B cell (primary cell): ENCODE results near the gene PCDH9. TPM values are rescaled to one million over a fixed set of nuclear protein-coding genes. Genes with fewer than 3 reads are reported as not detected.

Source experiments
- ATAC-seq: fragments of 200-7000 bp; cut with Tn5 transposase; one replicate; pipeline ENCODE4 v1.10.0; 2021; ENCODE audit warnings: low read depth, mild to moderate bottlenecking, moderate number of reproducible peaks, moderate library complexity
- CTCF ChIA-PET: fragments of 350-600 bp; sonication (Branson Sonifier 250); formaldehyde crosslinking; loops from one replicate; lab custom pipeline; 2021; ENCODE audit warnings: antibody characterized with exemption, inconsistent platforms; lab: Charles Lee
- POLR2A ChIA-PET: fragments of 350-600 bp; sonication (Branson Sonifier 250); formaldehyde crosslinking; loops from one replicate; lab custom pipeline; 2021; ENCODE audit warnings: antibody characterized with exemption; lab: Charles Lee
- DNase-seq: peaks from one replicate; pipeline ENCODE4 v3.0.0; 2013
- H2AFZ ChIP-seq: 2 replicates; pipeline ENCODE4 v1.6.1; 2012; ENCODE audit warnings: mild to moderate bottlenecking, low read depth, low read length; ENCODE audit not compliant: insufficient read depth, poor library complexity, severe bottlenecking
- H3K27ac ChIP-seq, 2 donors: 1 replicate in 1 of 2; 2 replicates in 1 of 2; pipeline ENCODE4 v1.5.1; 2012 to 2013; ENCODE audit warnings: low read length in 2 of 2, mild to moderate bottlenecking in 2 of 2, moderate library complexity in 1 of 2
- H3K27me3 ChIP-seq, 4 experiments: fragments of 200-600 bp in 1 of 4; sonication (generic) in 1 of 4; replicated peaks in 1 of 4; 1 replicate in 2 of 4; 2 replicates in 2 of 4; pipeline versions ENCODE4 v1.6.1 to v1.7.0; 2013 to 2016; ENCODE audit warnings: low read length in 3 of 4, mild to moderate bottlenecking in 2 of 4, mixed read lengths in 1 of 4, moderate library complexity in 1 of 4; ENCODE audit not compliant: insufficient read depth in 4 of 4, control insufficient read depth in 3 of 4; ENCODE audit errors: control extremely low read depth in 1 of 4
- H3K36me3 ChIP-seq, 2 experiments: replicated peaks in 1 of 2; 1 replicate in 1 of 2; 2 replicates in 1 of 2; pipeline versions ENCODE4 v1.6.1 to v1.7.1; 2013; ENCODE audit warnings: low read length in 1 of 2; ENCODE audit not compliant: insufficient read depth in 2 of 2, control insufficient read depth in 1 of 2; ENCODE audit errors: control extremely low read depth in 1 of 2, extremely low read depth in 1 of 2
- H3K4me1 ChIP-seq, 2 donors: fragments of 200-600 bp in 1 of 2; sonication (generic) in 1 of 2; 1 replicate in 1 of 2; 2 replicates in 1 of 2; pipeline versions ENCODE4 v1.5.1 to v1.6.1; 2013 to 2017; ENCODE audit warnings: low read length in 2 of 2; ENCODE audit not compliant: control insufficient read depth in 2 of 2, insufficient read depth in 2 of 2
- H3K4me2 ChIP-seq: replicated peaks from 2 replicates; pipeline ENCODE3; 2012; ENCODE audit warnings: mild to moderate bottlenecking, low read depth, low read length; ENCODE audit not compliant: poor library complexity, severe bottlenecking
- H3K4me3 ChIP-seq, 5 experiments: fragments of 200-600 bp in 1 of 5; sonication (generic) in 1 of 5; 1 replicate in 3 of 5; 2 replicates in 2 of 5; pipeline versions ENCODE4 v1.5.1 to v1.7.0; 2011 to 2016; ENCODE audit warnings: low read length in 4 of 5, mild to moderate bottlenecking in 4 of 5, low read depth in 2 of 5, control low read depth in 1 of 5, moderate library complexity in 1 of 5; ENCODE audit not compliant: insufficient read depth in 1 of 5; ENCODE audit errors: control extremely low read depth in 1 of 5, extremely low read depth in 1 of 5
- H3K79me2 ChIP-seq: fragments of 200-600 bp; sonication (generic); one replicate; pipeline ENCODE4 v1.6.0; 2016; ENCODE audit warnings: low read length; ENCODE audit not compliant: control insufficient read depth, insufficient read depth
- H3K9ac ChIP-seq: fragments of 200-600 bp; sonication (generic); 2 replicates; pipeline ENCODE4 v1.6.1; 2017; ENCODE audit warnings: mild to moderate bottlenecking, low read length, moderate library complexity
- H3K9me3 ChIP-seq, 3 donors: one replicate each; pipeline versions ENCODE4 v1.6.1 to v1.7.1; 2013; ENCODE audit warnings: low read length in 2 of 3; ENCODE audit not compliant: control insufficient read depth in 2 of 3, insufficient read depth in 1 of 3; ENCODE audit errors: control extremely low read depth in 1 of 3
- H4K20me1 ChIP-seq: 2 replicates; pipeline ENCODE4 v1.6.0; 2012; ENCODE audit warnings: mild to moderate bottlenecking, low read length; ENCODE audit not compliant: insufficient read depth, control insufficient read depth, poor library complexity, severe bottlenecking
- H3K27ac Mint-ChIP-seq: one replicate; pipeline ENCODE4 v1.8.0; 2021; ENCODE audit warnings: mixed read lengths
- H3K27me3 Mint-ChIP-seq: one replicate; pipeline ENCODE4 v1.8.0; 2021; ENCODE audit warnings: mixed read lengths
- H3K4me1 Mint-ChIP-seq: one replicate; pipeline ENCODE4 v1.8.0; 2021; ENCODE audit warnings: mixed read lengths
- H3K4me3 Mint-ChIP-seq: one replicate; pipeline ENCODE4 v1.8.0; 2021; ENCODE audit warnings: mixed read lengths
- H3K9me3 Mint-ChIP-seq: one replicate; pipeline ENCODE4 v1.8.0; 2022; ENCODE audit warnings: mixed read lengths; ENCODE audit not compliant: insufficient read depth
- EZH2 ChIP-seq: IDR thresholded peaks from 2 replicates; pipeline ENCODE4 v1.6.1; 2012; ENCODE audit warnings: borderline replicate concordance, low read depth, mild to moderate bottlenecking, moderate library complexity, low read length; ENCODE audit not compliant: insufficient read depth, poor library complexity, severe bottlenecking
- WGBS: methylation state at CpG from one replicate; pipeline ENCODE4 v1.1.5; 2013; ENCODE audit warnings: missing lambda C conversion rate; ENCODE audit not compliant: insufficient coverage; 5-methylcytosine and 5-hydroxymethylcytosine counted together
- intact Hi-C: fragments of 100-400 bp; cut with micrococcal nuclease; formaldehyde crosslinking; loops from one replicate; pipeline ENCODE4 v1.10.0; 2022
- polyA plus RNA-seq: library from polyadenylated mRNA; depleted of rRNA; stranded (reverse); fragments of >200 nt; gene quantifications from 2 replicates; pipeline ENCODE4 v1.2.3, GENCODE V29; 2012
- total RNA-seq, 2 donors: library from RNA; stranded (reverse); fragments of 120-200 nt in 1 of 2; gene quantifications; 1 replicate in 1 of 2; 2 replicates in 1 of 2; pipeline versions ENCODE4 v1.2.3 to v1.2.4, GENCODE V29; 2013 to 2022
- TF ChIP-seq, protein P1 (sequence below): fragments of 200-600 bp; IDR thresholded peaks from one replicate; pipeline ENCODE4 v1.8.0; 2022; ENCODE audit warnings: antibody characterized with exemption, mild to moderate bottlenecking

PCDH9 gene
- total and polyA plus RNA-seq, 2 donors (not counting 1 experiment from before 2014, with no cell fraction given): 13.1 to 21.8 TPM

GRCh38 chr13:66940113-66940512, 290.0 kb downstream of the PCDH9 start:
- H3K9me3 Mint-ChIP-seq: no peaks in the 10 kb centered on the region
- no peak overlapping the region for H3K4me2 ChIP-seq
- H3K27me3 Mint-ChIP-seq: no peaks in the 10 kb centered on the region
- no peak overlapping the region for H3K9ac ChIP-seq
- no peak for TF ChIP-seq EZH2
- TF ChIP-seq, protein P1, sequence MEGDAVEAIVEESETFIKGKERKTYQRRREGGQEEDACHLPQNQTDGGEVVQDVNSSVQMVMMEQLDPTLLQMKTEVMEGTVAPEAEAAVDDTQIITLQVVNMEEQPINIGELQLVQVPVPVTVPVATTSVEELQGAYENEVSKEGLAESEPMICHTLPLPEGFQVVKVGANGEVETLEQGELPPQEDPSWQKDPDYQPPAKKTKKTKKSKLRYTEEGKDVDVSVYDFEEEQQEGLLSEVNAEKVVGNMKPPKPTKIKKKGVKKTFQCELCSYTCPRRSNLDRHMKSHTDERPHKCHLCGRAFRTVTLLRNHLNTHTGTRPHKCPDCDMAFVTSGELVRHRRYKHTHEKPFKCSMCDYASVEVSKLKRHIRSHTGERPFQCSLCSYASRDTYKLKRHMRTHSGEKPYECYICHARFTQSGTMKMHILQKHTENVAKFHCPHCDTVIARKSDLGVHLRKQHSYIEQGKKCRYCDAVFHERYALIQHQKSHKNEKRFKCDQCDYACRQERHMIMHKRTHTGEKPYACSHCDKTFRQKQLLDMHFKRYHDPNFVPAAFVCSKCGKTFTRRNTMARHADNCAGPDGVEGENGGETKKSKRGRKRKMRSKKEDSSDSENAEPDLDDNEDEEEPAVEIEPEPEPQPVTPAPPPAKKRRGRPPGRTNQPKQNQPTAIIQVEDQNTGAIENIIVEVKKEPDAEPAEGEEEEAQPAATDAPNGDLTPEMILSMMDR: no peak
- no peak for DNase-seq
- no peaks in the 10 kb centered on the region for H3K36me3 ChIP-seq
- H3K4me3 Mint-ChIP-seq: no peak overlapping the region
- no peak overlapping the region for H3K27ac Mint-ChIP-seq
- no peak overlapping the region for H3K27ac ChIP-seq
- intact Hi-C loops: no loop called here
- no CpG with 5 or more reads among the region's 4 CpGs for WGBS
- H3K4me1 Mint-ChIP-seq: peaks cover 11% of the 10 kb centered on the region
- H3K79me2 ChIP-seq: no peaks in the 10 kb centered on the region
- CTCF ChIA-PET: no interaction called here
- no peak overlapping the region for H3K4me3 ChIP-seq
- H3K27me3 ChIP-seq: no peaks in the 10 kb centered on the region
- no peaks in the 10 kb centered on the region for H4K20me1 ChIP-seq
- H2AFZ ChIP-seq: no peak overlapping the region
- peaks cover 0 to 1% (median 0%) of the 10 kb centered on the region in 3 donors for H3K9me3 ChIP-seq
- POLR2A ChIA-PET: no interaction called here
- peaks cover 8 to 10% of the 10 kb centered on the region in 2 donors for H3K4me1 ChIP-seq
- no peak for ATAC-seq

DNA sequence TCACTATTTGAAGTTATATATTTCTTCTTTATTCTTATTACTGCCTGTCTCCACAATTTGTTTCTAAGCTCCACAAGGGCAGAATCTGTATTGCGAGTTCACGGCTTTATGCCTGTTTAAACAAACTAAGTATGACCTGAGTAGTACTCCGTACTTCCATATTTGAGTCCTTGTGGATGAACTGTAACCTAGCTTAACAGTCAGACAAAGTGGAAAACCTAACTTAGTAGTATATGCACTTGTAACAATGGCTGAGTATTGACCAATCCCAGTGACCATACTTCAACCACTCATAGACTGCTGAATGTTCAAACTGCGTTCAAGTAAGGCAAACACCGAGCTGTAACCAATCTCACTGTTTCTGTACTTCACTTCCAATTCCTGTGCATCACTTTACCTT, 292.7 kb downstream of the PCDH9 start:
- H3K9me3 ChIP-seq: peaks cover 0 to 5% (median 1%) of the 10 kb centered on the region in 3 donors
- H2AFZ ChIP-seq: no peak overlapping the region
- no peak for DNase-seq
- no peaks in the 10 kb centered on the region for H3K79me2 ChIP-seq
- H3K4me1 ChIP-seq: peaks cover 0 to 12% of the 10 kb centered on the region in 2 donors
- Mint-ChIP-seq H3K4me3 (no peak overlapping the region), H3K27me3 (no peaks in the 10 kb centered on the region), H3K4me1 (peaks cover 4% of the 10 kb centered on the region), H3K9me3 (no peaks in the 10 kb centered on the region), H3K27ac (no peak overlapping the region)
- CTCF ChIA-PET: no interaction called here
- H3K27ac ChIP-seq: no peak overlapping the region
- no peak overlapping the region for H3K4me2 ChIP-seq
- no peaks in the 10 kb centered on the region for H3K27me3 ChIP-seq
- H3K9ac ChIP-seq: no peak overlapping the region
- intact Hi-C loops: loop anchor here (2.0 kb wide), 1 partner anchor 13 kb away; no protein-coding TSS in a partner anchor
- 100% methylated on average over 2 of the region's 5 CpGs for WGBS
- POLR2A ChIA-PET: no interaction called here
- no peak for ATAC-seq
- no peaks in the 10 kb centered on the region for H4K20me1 ChIP-seq
- H3K36me3 ChIP-seq: no peaks in the 10 kb centered on the region
- H3K4me3 ChIP-seq: no peak overlapping the region
- TF ChIP-seq, protein P1: no peak
- no peak for TF ChIP-seq EZH2
